Neural cell (in vitro differentiated cells): ENCODE results near the gene CYP4B1.

Source experiments
- CTCF ChIP-seq: fragments of 450-650 bp; IDR thresholded peaks from 2 replicates; pipeline ENCODE4 v1.5.1; 2014; ENCODE audit warnings: antibody characterized with exemption, mild to moderate bottlenecking, moderate library complexity; ENCODE audit not compliant: poor library complexity, severe bottlenecking
- EP300 ChIP-seq: fragments of 450-650 bp; conservative IDR thresholded peaks from 2 replicates; pipeline ENCODE4 v1.6.1; 2014; ENCODE audit warnings: antibody characterized with exemption, mild to moderate bottlenecking, moderate library complexity; ENCODE audit not compliant: poor library complexity, severe bottlenecking
- EZH2 ChIP-seq: fragments of 200-600, 300-800 bp; shearing (Covaris generic), sonication (generic); IDR thresholded peaks from 2 replicates; pipeline ENCODE4 v1.6.1; 2014; ENCODE audit warnings: antibody characterized with exemption, low read length, borderline replicate concordance, mild to moderate bottlenecking; ENCODE audit not compliant: insufficient read depth, poor library complexity, severe bottlenecking
- MXI1 ChIP-seq: fragments of 450-650 bp; conservative IDR thresholded peaks from 2 replicates; pipeline ENCODE4 v1.6.1; 2014; ENCODE audit warnings: antibody characterized with exemption, mild to moderate bottlenecking; ENCODE audit not compliant: poor library complexity, severe bottlenecking
- POLR2AphosphoS5 ChIP-seq: IDR thresholded peaks from 2 replicates; pipeline ENCODE4 v1.6.1; 2012
- RAD21 ChIP-seq: fragments of 450-650 bp; conservative IDR thresholded peaks from 2 replicates; pipeline ENCODE4 v1.6.1; 2014; ENCODE audit warnings: antibody characterized with exemption, mild to moderate bottlenecking, moderate library complexity
- REST ChIP-seq: IDR thresholded peaks from 2 replicates; pipeline ENCODE4 v1.6.1; 2012; ENCODE audit warnings: borderline replicate concordance
- SMC3 ChIP-seq: fragments of 450-650 bp; conservative IDR thresholded peaks from 2 replicates; pipeline ENCODE4 v1.6.1; 2014; ENCODE audit warnings: antibody characterized with exemption, mild to moderate bottlenecking, moderate library complexity; ENCODE audit not compliant: poor library complexity
- TAF1 ChIP-seq: IDR thresholded peaks from 2 replicates; pipeline ENCODE4 v1.6.1; 2012; ENCODE audit warnings: low read depth

- TF ChIP-seq EP300 (no peak), SMC3 (no peak), CTCF (no peak), RAD21 (no peak), MXI1 (no peak), TAF1 (no peak), POLR2AphosphoS5 (no peak), EZH2 (no peak), REST (no peak)
Measured at GRCh38 chr1:46774297-46774696, 24.5 kb upstream of the CYP4B1 start.
